Ammon's horn (tissue), 1 donor: ENCODE data around the gene DGKI.

ENCODE experiments used
- DNase-seq: peaks from one replicate; pipeline ENCODE4 v3.0.0-alpha.2; 2016; ENCODE audit warnings: low spot score

The DGKI gene

DNA sequence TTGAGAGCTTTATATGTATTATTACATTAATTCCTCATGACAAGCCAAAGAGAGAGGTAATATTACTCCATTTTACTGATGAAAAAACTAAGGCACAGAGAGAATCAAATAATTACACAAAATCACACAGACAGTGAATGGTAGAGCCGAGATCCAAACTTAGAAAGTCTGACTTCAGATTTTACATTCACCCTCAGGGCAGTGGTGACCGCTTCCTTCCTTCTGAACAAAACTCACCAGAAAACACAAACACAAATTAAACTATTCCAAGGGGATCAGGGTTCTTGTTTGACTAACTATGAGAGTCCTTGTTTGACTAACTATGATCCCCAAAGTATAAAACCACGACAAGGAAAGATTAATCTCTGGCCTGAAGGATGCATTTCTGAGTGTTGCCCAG is 435.3 kb downstream of the DGKI start:
- no peak for DNase-seq

DNA sequence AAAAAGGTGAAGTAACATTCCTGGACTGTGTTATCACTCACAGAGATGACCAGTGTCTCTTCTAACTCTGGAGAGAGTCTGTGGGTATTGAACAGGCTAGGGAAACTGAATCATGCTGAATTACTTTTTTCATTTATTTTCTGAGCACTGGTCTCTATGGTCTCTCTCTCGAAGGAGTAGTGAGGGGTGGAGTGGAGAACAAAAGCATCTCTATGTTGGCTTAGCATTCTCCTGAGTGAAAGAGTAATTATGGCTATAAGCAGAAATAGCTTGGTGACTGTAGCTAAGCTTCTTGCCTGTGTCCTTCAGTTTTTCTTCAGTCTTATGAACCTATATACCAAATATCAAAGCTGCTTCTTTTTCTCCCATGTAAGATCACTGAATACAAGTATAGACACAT is 438.6 kb downstream of the DGKI start:
- DNase-seq, result no peak

DNA sequence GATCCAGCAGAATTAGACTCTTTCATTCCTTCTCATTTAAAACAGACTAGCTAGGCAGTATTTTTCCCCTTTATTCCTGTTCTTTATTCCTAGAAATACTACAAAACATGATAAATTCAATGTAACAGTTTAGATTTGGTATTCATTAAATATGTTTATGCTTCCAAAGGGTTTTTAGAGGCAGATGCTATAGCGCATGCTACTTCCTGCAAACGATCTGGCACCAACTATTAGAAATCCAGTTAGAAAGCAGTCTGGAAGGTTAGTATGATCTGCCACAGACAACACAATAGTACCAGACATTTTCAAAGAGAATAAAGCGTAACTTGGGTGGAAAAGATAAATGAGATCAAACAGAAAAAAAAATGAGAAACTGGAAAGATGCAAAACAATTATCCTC is 439.7 kb downstream of the DGKI start:
- no peak for DNase-seq

DNA sequence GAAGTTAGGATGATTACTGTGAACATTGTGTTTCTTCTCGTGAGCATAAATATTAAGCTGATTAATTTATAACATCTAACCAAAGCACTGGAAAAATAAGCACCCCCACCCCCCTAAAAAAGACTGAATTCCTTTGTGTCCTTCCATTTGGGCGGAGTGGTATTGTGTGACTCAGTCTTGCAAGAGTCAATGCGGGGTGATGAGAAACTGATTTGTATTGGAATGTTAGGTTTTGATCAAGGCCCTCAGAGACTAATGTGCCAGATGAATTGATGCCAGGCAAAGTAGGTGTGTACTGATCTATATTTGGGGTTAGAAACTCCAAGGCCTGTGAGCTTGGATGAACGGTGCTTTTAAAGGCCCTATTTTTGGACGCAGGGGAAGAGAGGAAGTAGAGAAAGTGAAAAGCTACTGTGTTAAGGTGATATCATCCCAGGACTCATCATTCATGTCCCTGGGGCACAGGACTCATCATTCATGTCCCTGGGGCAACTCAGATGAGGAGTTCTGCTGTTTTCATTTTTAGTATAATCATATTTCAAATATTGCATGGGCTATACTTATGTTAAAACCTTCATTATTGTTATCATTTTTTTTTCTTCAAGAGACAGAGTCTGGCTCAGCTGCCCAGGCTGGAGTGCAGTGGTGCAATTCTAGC is 442.0 kb downstream of the DGKI start:
- no peak for DNase-seq

DNA sequence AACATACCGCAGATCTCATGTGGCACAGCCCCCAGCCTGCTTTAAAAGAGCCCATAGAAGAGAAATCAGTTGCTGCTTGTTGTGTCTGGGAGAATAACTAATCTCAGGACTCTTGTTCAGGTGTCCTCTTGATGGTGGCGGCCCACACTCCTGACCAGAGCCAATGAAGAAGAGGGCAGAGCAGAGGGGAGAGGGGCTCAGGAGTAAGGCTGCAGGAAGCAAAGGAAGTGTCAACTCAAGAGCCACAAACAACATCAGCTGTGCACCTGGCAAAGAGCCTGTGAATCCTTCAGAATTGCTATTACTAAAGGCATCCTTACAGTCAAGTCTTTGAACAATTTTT is 443.4 kb downstream of the DGKI start:
- DNase-seq, result no peak

DNA sequence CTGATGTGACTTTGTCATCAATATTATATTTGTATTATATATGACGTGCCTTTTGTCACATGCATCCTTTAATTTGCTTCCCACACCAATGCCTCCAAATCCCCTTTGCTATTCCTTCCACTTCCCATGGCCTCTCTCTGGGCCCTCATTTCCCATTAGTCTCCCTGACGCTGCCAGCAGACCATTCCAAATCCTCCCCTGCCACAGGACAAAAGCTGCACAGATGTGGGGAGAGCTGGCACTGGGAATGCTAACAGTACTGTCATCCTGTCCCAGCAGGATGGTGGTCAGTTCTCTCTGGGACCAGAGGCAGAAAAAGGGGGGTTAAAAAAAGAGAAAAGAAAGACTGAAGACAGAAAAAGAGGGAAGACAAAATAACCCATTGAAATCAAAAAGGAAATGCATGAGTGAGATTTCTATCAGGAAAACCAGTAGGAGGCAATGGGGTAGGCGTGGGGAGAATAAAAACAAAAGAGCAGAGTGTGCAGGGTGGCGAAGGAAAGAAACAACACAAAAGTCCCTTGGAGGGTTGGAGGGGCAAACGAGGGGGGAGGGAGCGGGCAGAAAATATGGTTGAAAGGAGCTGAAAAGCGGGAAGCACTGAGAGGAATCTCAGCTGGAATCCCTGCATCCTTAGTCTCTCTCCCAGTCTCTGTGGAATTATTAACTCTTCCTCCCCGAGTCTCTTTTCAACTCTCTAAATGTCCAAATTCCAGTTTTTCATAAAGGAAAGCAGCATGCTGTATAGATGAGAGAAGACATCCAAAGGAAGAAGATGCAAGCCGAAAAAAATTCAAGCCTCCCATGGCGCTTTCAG is 444.0 kb downstream of the DGKI start:
- peak; percentile 37 for DNase-seq

DNA sequence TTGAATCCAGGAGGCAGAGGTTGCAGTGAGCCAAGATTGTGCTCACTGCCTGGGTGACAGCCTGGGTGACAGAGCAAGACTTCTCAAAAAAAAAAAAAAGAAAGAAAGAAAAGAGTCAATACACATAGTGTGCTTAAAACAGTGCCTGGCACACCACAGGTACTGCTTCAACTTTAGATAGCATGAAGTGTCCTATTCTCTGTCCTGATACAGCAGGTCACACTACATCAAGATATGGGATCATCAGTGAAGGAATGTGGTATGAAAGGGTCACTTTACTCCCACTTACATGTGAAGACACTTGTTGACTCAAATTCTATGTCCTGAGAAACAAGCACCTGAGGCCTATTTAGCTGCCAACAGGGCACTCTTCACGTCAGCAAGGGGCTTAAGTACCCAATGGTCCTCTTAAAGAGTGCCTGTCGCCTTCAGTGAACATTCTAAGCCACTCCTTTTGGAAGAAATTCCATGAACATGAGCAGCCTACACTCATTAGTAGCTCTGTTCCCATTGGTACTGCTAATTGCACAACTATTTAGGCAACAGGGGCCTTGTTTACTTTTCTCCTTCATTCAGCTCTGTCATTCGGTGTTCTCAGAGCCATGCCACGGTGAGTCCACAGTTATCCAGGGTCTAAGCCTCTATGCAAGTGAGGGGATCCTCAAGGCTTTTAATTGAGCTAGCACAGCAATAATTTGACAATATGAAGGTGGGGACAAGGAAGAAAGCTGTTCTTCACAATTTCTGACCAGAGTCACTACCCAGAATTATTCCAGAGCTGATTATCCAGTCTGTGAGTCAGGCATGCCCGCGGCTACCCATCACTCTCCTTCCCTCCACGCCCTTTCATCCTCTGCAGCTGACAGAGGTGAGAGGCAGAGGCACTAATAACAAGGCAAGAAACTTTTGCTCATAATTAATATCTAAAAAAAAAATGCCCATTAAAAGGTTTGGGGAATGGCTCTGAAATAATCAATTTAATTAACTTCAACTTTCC is 446.6 kb downstream of the DGKI start:
- no peak for DNase-seq

DNA sequence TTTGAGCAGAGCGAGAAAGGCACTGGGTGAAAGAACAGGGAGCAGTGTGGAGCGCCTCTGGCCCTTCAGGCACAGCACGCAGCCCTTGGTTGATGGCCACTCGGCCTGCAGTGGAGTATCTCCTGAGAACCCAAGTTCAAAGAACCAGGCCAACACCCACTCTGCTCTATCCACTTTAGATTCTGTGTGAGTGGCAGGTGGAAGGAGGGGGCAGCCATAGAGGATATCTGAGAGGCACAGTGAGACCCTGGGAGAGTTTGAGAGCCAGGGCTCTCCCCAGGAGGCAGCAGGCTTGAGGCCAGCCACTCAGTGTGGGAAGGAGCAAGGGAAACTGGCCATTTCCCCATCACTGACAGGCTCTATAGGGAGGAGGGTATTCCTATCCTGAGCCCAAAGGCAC is 450.7 kb downstream of the DGKI start:
- DNase-seq, result no peak

DNA sequence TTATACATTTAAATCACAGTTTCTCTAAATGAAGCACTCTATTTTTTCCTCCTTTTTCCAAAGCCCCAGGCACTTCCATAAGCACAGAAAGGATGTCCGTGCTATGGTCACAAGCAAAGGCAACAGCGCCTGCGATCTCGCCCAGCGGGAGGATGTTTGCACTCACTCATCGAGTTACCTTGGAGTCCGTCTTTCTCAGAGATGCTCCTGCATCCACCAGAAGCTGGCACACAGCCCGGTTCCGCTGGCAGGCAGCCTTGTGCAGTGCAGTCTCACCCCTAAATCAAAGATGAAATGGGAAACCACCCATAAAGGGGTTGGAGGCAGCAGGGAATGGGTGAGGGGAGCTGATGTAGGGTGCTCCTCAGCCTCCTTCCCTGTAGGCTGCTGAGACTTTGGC is 451.4 kb downstream of the DGKI start:
- DNase-seq, result peak; percentile 59

DNA sequence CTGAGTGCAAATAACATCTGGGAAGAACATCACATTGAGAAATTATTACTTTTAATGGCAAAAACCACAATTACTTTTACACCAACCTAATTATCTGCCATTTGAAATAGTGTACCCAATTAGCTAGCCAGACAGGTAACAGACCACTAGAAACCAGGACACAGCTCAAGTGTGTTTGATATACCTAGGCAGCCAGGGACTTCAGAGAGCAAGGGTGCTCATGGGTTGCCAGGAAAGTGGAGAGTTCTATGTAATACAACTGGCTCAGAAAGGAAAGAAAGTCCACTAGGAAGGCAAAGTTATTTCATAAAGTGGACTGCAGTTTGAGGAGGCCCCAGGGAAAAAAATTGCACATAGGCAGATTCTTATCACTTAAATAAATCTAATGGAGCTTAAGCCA is 453.2 kb downstream of the DGKI start:
- DNase-seq, result no peak

DNA sequence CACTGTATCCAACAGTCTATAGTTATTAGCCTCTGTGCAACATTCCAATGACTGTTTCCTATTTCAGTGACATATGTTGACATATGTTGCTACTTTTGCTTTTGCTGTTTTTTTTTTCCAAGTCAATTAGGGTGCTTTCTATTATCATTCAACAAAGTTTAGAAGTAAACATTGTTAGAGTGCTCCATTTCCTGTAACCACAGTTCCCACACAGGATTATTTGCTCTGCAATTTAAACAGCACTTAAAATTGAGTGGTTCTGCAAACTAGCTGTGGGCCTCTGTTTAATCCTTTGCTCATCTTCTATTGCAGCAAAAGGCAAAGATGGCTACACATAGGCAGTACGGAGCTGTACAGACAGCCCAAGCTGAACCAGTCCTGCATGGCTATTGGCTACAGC is 456.7 kb downstream of the DGKI start:
- DNase-seq, result no peak

DNA sequence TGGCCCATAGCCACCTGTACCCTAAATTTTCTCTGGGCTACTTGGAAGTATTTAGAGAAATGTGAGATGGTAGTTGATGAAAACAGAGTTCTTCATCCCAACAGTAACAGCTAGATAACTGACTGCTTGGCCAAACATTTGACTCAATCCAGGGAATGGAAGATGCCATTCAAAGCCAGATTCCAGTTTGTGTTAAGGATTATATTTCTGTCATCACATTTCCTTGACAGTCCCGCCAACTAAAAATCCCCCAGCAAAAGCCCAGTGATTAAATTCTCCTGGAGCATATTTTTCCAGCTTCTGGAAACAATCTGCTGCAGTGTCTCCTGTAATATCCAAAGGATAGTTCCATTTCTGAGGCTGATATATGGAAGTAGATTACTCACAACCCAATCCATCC is 457.9 kb downstream of the DGKI start:
- no peak for DNase-seq

DNA sequence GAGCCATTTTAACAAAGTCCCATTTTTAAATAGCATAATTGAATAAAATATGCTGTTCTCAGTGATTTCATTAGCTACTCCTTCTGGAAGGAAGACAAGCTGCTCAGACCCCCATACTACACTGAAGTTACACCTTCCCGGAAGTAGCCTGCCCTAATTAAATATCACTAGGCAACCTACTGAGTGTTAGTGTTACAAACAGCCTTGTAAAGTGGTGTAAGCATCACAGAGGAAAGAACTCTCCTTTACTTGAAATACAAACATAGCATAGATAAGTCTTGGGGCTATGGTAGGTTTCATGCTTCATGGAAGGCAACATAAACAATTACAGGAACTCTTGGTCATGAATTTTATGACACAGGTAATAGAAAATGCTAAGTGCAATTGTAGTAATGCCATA is 459.8 kb downstream of the DGKI start:
- no peak for DNase-seq

DNA sequence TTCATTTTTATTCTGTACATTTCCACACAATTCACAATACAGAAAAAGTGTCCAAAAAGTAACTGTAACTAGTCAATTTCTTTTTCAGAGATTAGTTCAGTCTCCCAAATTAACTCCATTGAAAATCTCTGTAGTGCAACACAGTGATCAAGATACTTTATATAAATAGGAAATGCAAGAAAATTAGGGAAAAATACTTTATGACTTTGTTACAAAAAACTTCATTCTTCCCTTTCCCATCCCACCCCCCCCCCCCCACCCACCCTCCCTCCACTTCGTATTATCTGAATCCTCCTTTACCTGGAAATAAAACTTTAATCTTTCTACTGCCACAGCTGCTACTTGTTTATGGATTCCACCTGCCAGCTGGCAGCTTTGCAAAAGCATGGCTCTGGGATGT is 465.7 kb downstream of the DGKI start:
- DNase-seq, result no peak

DNA sequence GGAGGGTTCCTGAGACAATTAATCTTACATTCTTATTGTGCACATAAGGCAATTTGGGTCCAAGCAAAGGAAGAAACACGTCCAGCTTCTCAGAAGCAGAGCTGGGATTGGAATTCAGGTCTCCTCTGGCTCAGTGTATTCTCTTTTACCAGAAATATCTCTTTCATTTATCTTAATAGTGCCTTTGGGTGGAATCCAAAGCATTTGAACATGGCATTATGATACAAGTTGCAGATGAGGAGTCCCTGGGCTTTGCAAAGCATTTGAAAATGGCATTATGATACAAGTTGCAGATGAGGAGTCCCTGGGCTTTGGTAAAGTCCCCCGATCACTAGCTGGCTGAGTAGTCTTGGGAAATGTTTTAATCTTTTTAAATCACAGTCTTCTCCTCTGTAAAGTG is 473.3 kb downstream of the DGKI start:
- no peak for DNase-seq

DNA sequence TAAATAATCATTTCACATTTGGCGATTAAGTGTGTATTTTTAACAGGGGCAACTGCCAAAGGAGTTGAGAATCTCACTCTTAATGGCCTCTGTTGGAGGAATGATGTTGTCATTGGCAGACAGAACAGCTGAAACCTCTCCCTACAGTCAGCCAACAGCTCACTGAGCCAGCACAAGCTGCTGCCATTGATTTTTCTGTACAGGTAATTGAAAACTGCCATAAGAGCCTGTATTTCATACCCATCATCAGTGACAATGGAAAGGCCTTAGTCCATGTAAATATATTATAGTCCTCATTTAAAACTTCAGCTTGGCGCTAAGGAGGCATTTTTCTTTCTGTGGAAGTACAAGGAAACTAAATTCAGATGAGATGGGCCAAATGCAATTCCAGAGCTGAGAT is 475.2 kb downstream of the DGKI start:
- no peak for DNase-seq

DNA sequence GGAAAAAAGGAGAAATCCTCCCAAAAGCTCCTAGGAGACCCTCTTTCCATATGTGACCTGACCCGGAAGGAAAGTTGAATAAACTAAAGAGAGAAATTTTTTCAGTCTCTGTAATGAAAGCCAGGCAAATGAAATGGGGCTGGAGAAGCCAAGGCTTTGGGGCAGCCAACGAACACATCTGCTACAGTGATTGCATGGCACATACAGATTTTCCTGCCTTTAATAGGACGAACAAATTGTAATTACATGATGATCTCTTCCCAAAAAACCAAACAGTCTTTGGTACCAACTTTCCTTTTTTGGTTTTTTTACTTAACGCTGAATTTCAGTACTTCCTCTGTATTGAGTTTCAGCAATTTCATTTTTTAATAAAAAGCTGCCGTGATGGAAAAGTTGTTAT is 479.8 kb downstream of the DGKI start:
- no peak for DNase-seq

DNA sequence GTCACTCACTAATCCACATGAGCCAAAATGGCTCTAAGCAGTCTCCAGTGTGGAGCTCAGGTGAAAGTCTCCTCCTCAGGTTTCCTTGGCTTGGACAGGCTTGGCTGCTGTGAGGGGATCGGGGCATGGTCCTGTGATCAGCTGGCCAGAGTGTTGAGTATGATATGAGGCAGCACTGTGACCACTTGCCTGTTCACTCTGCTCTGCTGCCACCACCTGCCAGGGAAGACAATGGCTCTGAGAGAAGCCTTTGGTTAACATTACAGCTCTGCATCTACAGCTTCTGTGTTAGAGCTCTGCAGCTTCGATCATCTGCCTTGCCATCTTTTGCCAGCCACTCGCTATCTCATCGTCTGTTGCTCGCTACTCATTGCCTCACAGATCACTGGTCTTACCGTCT is 483.1 kb downstream of the DGKI start:
- DNase-seq, result no peak

DNA sequence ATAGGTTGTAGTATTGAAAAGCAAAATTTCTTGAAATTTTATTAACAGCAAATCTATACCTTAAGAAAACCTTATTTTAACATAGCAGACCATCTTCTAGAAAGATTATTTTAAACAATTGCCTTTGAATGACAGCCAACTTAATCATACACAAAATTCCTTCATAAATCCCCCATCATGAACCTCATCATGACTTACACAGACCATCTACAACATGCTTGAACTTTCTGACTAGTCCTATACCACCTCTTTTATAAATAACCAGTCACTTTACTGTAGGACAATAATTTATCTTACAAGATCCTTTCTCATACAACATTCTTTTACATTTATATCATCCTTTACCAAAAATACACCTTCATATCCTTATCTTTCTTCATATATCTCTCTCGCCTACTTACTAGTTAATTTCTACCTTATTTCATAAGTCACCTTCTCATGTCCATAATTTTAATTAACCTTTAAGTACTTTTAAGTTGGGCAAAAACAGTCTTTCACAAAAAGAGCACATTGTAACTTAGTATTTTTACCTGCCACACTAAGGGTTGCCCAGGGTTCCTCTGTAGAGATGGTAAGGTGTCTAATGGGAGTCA is 486.6 kb downstream of the DGKI start:
- DNase-seq, result no peak

DNA sequence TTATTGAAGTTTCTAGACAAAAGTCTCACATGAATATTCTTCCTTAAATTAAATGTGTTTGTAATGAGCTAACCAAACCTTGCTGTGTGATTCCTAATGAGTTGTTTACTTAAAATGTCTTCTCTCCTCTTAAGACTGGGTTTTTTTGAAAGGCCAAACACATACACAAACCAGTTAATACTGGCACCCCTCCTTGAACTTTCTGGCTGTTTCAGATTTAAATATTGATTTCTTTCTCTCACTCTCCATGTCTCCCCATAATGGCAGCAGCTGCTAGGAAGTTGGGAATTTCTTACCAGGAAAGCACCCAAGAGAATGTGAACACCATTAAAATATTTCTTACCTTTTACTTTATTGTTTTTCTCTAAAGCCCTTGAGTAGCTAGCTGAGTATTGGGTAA is 491.8 kb downstream of the DGKI start:
- no peak for DNase-seq

DNA sequence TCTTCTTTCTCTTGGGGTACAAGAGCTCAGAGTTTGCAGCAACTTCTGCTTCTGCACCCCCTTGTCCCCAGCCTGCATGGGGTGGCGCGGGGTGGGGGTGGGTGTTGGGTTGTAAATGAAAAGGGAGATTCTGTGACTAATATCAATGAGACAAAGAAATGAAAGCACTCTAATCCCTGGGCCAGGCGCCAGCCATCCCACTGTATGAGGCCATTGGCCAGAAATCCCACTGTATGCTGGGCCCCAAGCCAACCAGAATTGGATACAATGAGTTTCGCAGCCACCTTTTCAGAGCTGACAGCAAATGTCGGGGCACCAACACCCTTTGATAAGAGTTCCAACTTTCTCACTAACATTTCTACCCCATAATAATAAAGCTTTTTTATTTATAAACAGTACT is 492.4 kb downstream of the DGKI start:
- DNase-seq, result peak; percentile 17

DNA sequence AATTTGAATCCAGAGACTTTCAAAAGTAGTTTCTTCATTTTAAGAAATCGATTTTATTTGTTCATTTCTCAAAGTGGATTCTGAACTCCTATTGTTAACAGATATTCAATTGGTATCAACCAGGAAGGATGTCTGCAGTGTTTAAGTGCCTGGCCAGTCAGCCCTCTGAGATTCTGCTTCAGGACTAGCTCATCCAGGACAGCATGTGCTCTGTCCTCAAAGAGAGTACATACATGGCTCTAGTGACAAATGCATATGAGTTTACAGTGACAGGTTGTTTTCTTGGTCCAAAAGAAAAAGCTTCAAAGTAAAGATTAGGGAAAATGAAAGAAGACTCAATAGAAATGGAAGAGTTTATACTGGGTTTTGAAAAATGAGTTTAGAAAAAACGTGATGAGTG is 494.8 kb downstream of the DGKI start:
- no peak for DNase-seq
